Astrocyte of the cerebellum (primary cell): ENCODE data around the gene INPP5A.

Source experiments
- DNase-seq: peaks from one replicate; pipeline ENCODE4 v3.0.0-alpha.2; 2011; ENCODE audit warnings: low read depth
- H3K4me3 ChIP-seq: 2 replicates; pipeline ENCODE4 v1.5.1; 2011; ENCODE audit warnings: mild to moderate bottlenecking, low read depth, low read length, moderate library complexity
- CTCF ChIP-seq: IDR thresholded peaks from 2 replicates; pipeline ENCODE4 v1.5.1; 2012; ENCODE audit warnings: low read length, low read depth, moderate library complexity, mild to moderate bottlenecking; ENCODE audit errors: missing control alignments
- in situ Hi-C: cut with HindIII; loops from 2 replicates; pipeline ENCODE4 v1.10.0; 2017; ENCODE audit warnings: low sequenced_read_pairs

INPP5A gene

GRCh38 chr10:132533571-132534260 lies 3.9 kb upstream of the INPP5A start:
- in situ Hi-C loops = no loop called here
- no peak overlapping the region for H3K4me3 ChIP-seq
- no peak for TF ChIP-seq CTCF
- no peak for DNase-seq

DNA sequence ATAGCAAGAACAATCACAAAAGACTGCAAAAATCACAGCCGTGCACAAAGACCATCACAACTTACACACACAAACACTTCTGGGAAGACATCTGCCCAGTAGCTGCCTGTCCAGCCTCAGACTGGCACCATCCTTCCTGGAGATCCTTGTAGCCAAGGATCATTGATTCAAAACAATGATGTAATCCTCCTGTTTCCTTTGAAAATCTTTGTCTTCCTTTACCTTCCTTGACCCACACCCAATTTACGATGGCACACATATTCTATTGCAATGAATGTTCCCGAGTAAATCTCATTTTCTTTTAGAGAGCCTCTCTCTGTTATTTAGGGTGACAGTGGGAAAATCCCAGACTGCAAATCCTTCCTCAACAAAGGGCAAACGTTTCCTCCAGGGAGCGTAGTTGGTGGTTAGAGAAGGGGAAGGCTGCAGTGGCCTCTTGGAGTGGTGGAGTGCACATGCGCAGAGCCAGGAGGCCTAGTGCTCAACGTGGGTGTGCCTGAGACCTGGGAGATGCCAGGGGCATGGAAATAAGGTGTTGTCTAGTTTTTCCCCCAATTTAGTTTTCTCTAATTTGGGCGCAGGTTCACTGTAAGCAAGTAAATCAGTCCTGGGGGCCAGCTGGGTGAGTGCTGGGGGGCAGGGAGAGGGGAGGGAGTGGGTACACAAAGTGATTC lies 3.1 kb upstream of the INPP5A start:
- no peak for DNase-seq
- no peak overlapping the region for H3K4me3 ChIP-seq
- in situ Hi-C loops = no loop called here
- no peak for TF ChIP-seq CTCF

DNA sequence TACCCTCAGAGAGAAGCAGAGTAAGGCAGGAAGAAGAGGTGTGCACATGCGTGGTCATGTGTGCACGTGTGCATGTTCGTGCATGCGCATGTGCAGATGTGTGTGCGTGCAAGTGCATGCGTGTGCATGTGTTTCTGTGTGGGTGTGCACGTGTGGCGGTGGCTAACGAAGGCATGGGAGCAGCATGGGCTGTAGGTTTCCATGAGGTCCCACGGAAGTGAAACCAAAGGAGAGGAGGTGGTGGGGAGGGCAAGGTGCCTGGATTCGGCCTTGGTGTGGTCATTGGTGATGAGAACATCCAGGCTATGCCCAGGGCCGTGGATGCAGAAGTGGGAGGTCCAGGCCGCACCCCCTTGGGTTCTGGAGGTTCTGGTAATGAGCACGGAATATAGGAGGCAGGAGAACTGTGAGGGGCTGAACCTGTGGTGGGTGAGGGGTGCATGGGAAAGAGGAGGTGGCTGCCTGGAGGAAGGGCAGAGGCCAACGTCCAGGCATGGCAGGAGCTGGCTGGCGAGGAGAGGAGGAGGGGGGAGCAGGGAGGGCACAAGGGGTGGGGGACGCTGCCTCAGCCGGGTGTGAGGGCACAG lies 2.4 kb upstream of the INPP5A start:
- DNase-seq = no peak
- TF ChIP-seq CTCF = no peak
- in situ Hi-C loops = no loop called here
- H3K4me3 ChIP-seq = no peak overlapping the region

DNA sequence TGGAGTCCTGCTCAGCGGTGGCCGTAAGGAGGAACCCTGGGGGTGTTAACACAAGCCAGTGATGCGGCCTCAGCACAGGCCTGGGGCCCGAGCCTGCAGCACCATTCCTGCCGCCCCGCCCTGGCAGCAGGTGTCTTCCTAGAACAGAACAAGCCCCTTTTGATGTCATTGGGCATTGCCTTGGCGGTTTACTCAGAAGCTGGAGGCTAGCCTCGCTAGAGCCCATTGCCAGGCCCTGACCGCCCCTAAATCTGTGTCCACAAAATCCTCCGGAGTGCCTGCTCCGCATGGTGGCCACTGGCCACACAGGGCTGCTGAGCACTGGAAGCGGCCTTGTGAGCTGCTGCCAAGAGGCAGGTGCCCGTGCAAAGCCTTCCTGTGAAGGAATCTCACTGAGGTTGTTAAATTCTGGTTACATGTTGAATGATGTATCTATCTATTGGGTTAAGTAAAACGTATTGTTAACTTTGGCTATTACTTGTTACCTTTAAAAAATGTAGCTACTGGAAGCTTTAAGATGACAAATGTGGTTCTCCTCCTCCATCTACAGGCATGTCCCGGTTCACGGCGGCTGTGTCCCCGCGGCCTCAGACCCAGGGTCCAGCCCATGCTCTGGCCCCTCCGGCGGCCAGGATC lies 1.2 kb upstream of the INPP5A start:
- DNase-seq = no peak
- in situ Hi-C loops = no loop called here
- peak overlapping the region; percentile 52 for H3K4me3 ChIP-seq
- no peak for TF ChIP-seq CTCF

DNA sequence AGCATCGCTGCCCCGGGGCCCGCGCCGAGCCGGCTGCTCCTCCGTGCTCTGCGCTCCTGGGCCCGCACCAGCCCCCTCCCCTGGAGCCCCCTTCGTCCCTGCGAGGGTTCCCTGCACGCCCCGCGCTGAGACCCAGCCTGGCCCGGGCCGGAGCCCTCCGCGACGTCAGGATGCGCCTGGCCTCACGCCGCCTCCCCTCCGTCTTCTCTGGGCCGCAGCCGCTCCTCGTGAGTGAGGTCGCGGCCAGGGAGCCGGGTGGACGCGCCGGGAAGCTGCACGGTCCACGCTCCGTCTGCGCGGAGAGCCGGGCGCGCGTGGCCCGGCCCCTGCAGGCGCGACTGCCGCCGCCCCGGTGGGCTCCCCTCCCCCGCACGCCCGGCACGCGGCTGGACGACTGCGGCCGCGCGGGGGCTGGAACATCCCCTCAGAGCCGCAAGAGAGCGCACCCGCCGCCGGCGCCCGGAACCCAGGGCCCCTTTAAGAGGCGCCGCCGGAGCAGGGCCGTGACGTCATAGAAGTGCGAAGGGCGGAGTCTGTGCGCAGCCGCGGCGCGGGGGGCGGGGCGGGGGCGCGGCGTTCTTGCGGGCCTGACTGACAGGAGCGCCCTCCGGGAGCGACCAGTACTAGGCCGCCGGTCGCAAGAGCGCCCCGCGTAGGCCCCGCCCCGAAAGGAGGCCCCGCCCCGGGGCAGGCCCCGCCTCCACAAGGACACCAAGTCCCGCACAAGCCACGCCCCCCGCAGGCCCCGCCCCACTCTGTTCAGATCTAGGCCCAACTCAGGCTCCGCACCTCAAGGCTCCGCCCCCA lies 507 bp upstream of the INPP5A start:
- peak; percentile 95 for DNase-seq
- peak overlapping the region; percentile 52 for H3K4me3 ChIP-seq
- in situ Hi-C loops = no loop called here
- TF ChIP-seq CTCF = peak; percentile 10
